Iris pigment epithelial cell (primary cell): ENCODE data around the gene STIM1.
A peak's percentile ranks its signal among the peaks of the same experiment; 100 is the strongest.
"Not testable (repeated sequence)": the region's sequence is repeated elsewhere in the genome, so short reads cannot be mapped to it uniquely, and the experiment has no call there.

Source experiments
- DNase-seq: peaks from one replicate; pipeline ENCODE4 v3.0.0-alpha.2; 2011; ENCODE audit warnings: low read depth

Gene STIM1

GRCh38 chr11:4026389-4026788 is 170.9 kb downstream of the STIM1 start:
- DNase-seq: no peak

GRCh38 chr11:4027746-4028145 is 172.3 kb downstream of the STIM1 start:
- no peak for DNase-seq

- no peak for DNase-seq
Observed at GRCh38 chr11:4030197-4030596, 174.7 kb downstream of the STIM1 start.

GRCh38 chr11:4032097-4032496 is 176.6 kb downstream of the STIM1 start:
- no peak for DNase-seq

GRCh38 chr11:4035985-4036384 is 180.5 kb downstream of the STIM1 start:
- DNase-seq: no peak

GRCh38 chr11:4039011-4039410 is 183.5 kb downstream of the STIM1 start:
- peak; percentile 58 for DNase-seq

GRCh38 chr11:4040461-4040860 is 185.0 kb downstream of the STIM1 start:
- DNase-seq: no peak

GRCh38 chr11:4041731-4042391 is 186.4 kb downstream of the STIM1 start:
- DNase-seq: no peak

- no peak for DNase-seq
Observed at GRCh38 chr11:4044976-4045646, 189.6 kb downstream of the STIM1 start.

GRCh38 chr11:4048340-4048739 is 192.9 kb downstream of the STIM1 start:
- peak; percentile 71 for DNase-seq

GRCh38 chr11:4049006-4049405 is 193.5 kb downstream of the STIM1 start:
- no peak for DNase-seq

GRCh38 chr11:4050138-4050537 is 194.7 kb downstream of the STIM1 start:
- DNase-seq: no peak

GRCh38 chr11:4053200-4053599 is 197.7 kb downstream of the STIM1 start:
- DNase-seq: not testable (repeated sequence)

- DNase-seq: peak; percentile 33
Observed at GRCh38 chr11:4054643-4055042, 199.2 kb downstream of the STIM1 start.

- no peak for DNase-seq
Observed at GRCh38 chr11:4059424-4059823, 204.0 kb downstream of the STIM1 start.

- DNase-seq: no peak
Observed at GRCh38 chr11:4060182-4060923, 204.9 kb downstream of the STIM1 start.

- no peak for DNase-seq
Observed at GRCh38 chr11:4061700-4062099, 206.2 kb downstream of the STIM1 start.

GRCh38 chr11:4063348-4063747 is 207.9 kb downstream of the STIM1 start:
- peak; percentile 38 for DNase-seq

- DNase-seq: no peak
Observed at GRCh38 chr11:4064278-4064955, 209.0 kb downstream of the STIM1 start.

GRCh38 chr11:4065086-4065485 is 209.6 kb downstream of the STIM1 start:
- no peak for DNase-seq

- DNase-seq: no peak
Observed at GRCh38 chr11:4065601-4066377, 210.3 kb downstream of the STIM1 start.

GRCh38 chr11:4066910-4067309 is 211.4 kb downstream of the STIM1 start:
- no peak for DNase-seq
